Heart right ventricle (tissue), 16 donors: Measurements from ENCODE around the gene CARMIL1. TPM values are rescaled to one million over a fixed set of nuclear protein-coding genes. Genes with fewer than 3 reads are reported as not detected.

Experiments used
- ATAC-seq, 8 donors: fragments of 200-7000 bp; cut with Tn5 transposase; one replicate each; pipeline ENCODE4 v1.9.1; 2020; ENCODE audit warnings: mild to moderate bottlenecking in 8 of 8, moderate library complexity in 8 of 8, moderate number of reproducible peaks in 1 of 8
- DNase-seq, 2 donors: peaks; one replicate each; pipeline ENCODE4 v3.0.0-alpha.2; 2020
- H3K27ac ChIP-seq, 10 donors: fragments of 200-600 bp; sonication (generic) in 2 of 10; one replicate each; pipeline versions ENCODE4 v1.5.0 to v1.8.0; 2020 to 2022; ENCODE audit warnings: mild to moderate bottlenecking in 3 of 10
- H3K27me3 ChIP-seq, 7 donors: fragments of 200-600 bp; one replicate each; pipeline ENCODE4 v1.8.0; 2021 to 2022; ENCODE audit warnings: mild to moderate bottlenecking in 2 of 7
- H3K36me3 ChIP-seq, 9 donors: fragments of 200-600 bp; sonication (generic) in 1 of 9; one replicate each; pipeline versions ENCODE4 v1.5.0 to v1.8.0; 2020 to 2022; ENCODE audit warnings: mild to moderate bottlenecking in 2 of 9
- H3K4me1 ChIP-seq, 9 donors: fragments of 200-600 bp; sonication (generic) in 1 of 9; one replicate each; pipeline versions ENCODE4 v1.5.0 to v1.8.0; 2020 to 2022; ENCODE audit warnings: mild to moderate bottlenecking in 4 of 9
- H3K4me3 ChIP-seq, 10 donors: fragments of 200-600 bp; sonication (generic) in 2 of 10; one replicate each; pipeline versions ENCODE4 v1.5.0 to v1.8.0; 2020 to 2022; ENCODE audit warnings: mild to moderate bottlenecking in 7 of 10, moderate library complexity in 2 of 10
- H3K9me3 ChIP-seq, 11 donors: fragments of 200-600 bp in 10 of 11; sonication (generic) in 2 of 11; one replicate each; pipeline versions ENCODE4 v1.5.0 to v1.8.0; 2013 to 2022; ENCODE audit warnings: mild to moderate bottlenecking in 2 of 11, control low read depth in 1 of 11, moderate library complexity in 1 of 11
- CTCF ChIP-seq, 9 donors: fragments of 200-600 bp; sonication (generic) in 2 of 9; IDR thresholded peaks; one replicate each; pipeline versions ENCODE4 v1.5.0 to v1.8.0; 2021 to 2022; ENCODE audit warnings: antibody characterized with exemption in 9 of 9, mild to moderate bottlenecking in 5 of 9, moderate library complexity in 1 of 9
- WGBS, 2 donors: extraction: QIAGEN DNeasy Blood & Tissue Kit; methylation state at CpG; one replicate each; pipeline ENCODE4 v1.1.7; 2013; ENCODE audit warnings: inconsistent platforms in 1 of 2; 5-methylcytosine and 5-hydroxymethylcytosine counted together
- intact Hi-C, 10 donors: fragments of 100-400 bp; cut with DNase I; formaldehyde crosslinking; loops; one replicate each; pipeline versions ENCODE4 v1.11.1 to v1.14.2; 2022
- polyA plus RNA-seq, 2 donors: library from polyadenylated mRNA; stranded (reverse); fragments of 200-250 nt; gene quantifications; one replicate each; pipeline ENCODE4 v1.2.3, GENCODE V29; 2013
- total RNA-seq, 10 donors: library from RNA; stranded (reverse); fragmentation: NEBNext Ultra II Directional in 3 of 10; extraction: Animal tissue kit (Norgen Biotek cat#: 25700) in 3 of 10; gene quantifications; one replicate each; pipeline versions ENCODE4 v1.2.1 to v1.2.4, GENCODE V29; 2021 to 2023
- donor health status: Arrhythmogenic right ventricular cardiomyopathy.
- donor health status: ischemic (EF 13 %, LVEDD 7.1; RV severe dilation, severe dysfunction).
- donor health status: healthy with polysubstance abuse.
- donor health status: DM: no; HTN: yes; CAD: no.
- donor health status: DM: no; HTN: no; CAD: no.
- donor health status: ischemic (EF 25% LVEDD 6.9; RV normal size, moderate dysfunction).
- donor health status: ischemic (EF 25% LVEDD 5.7; RV mildly dilated, moderate dysfunction).
- donor health status: healthy.
- donor health status: DM: yes; HTN: yes; CAD: no.
- donor health status: Ischemic cardiomyopathy.
- donor health status: ischemic (EF 35%, LVEDD 5.7; RV mildly dilated, moderate dysfunction).
- donor health status: nonischemic (EF 11% LVEDD 7.7; RV severe dilation, severe dysfunction).
- donor health status: DM: yes; HTN: yes; CAD: no.
- donor health status: PGD.
- donor health status: ischemic (EF 29% LVEDD 5.4; RV normal size, mild dysfunction).
- donor health status: nonischemic (EF 23%, LVEDD 6.1; RV moderate dilation, normal function).

CARMIL1 gene
- total and polyA plus RNA-seq, 12 donors, result 1.2 to 10.3 (median 4.1) TPM

DNA sequence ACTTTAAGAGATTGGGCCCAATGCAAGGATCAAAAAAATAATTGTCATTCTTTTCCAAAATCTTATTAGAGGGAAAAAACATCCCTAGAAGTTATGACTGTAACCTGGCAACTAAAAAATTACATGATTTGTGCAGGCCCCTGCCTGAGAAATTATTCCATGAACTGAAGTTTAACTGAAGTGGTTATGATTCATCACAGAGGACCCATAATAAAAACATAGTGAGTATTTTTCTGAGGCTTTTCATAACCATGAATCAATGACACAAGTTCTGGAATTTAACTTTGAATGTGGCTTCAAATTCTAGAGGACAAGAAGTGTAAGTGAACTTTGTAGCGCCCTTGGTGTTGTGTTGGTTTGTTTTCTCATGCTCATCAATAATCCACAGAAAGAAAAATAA lies 31.1 kb upstream of the CARMIL1 start:
- H3K9me3 ChIP-seq, result no peaks in the 10 kb centered on the region
- no peak for DNase-seq
- no peaks in the 10 kb centered on the region for H3K36me3 ChIP-seq
- WGBS, 2 donors, result 97 to 98% methylated on average over 1 of the region's 1 CpG
- peaks cover 0 to 2% (median 0%) of the 10 kb centered on the region in 9 donors for H3K4me1 ChIP-seq
- H3K27ac ChIP-seq, result no peak overlapping the region
- intact Hi-C loops, result no loop called here
- H3K27me3 ChIP-seq, result no peaks in the 10 kb centered on the region
- H3K4me3 ChIP-seq, result no peak overlapping the region
- ATAC-seq, result no peak
- no peak for TF ChIP-seq CTCF (IDR thresholded peaks at IDR 0.05)

GRCh38 chr6:25249133-25249532 lies 30.0 kb upstream of the CARMIL1 start:
- no peak for DNase-seq

DNA sequence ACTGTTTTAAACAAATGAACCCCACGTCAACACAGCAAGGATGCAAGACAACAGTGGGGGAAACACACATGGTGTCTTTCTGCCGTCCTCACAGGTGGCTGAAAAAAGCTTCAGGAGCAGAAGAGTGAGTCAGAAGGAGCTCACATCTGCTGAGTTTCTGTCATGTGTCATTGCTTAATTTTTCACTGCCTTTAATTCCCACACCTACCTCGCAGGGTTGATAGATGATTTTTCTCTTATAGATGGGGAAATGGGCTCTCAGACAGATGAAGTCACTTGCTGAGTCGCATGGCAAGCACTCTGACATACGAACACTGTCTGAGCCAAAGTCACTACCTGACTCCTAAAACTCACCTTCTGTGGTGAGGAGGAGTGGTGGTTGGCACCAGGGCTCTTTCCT lies 28.3 kb upstream of the CARMIL1 start:
- intact Hi-C loops, result no loop called here
- Histone ChIP-seq H3K9me3 (no peaks in the 10 kb centered on the region), H3K4me3 (no peak overlapping the region), H3K4me1 (peaks cover 0 to 4% (median 0%) of the 10 kb centered on the region in 9 donors), H3K27ac (no peak overlapping the region), H3K27me3 (no peaks in the 10 kb centered on the region), H3K36me3 (no peaks in the 10 kb centered on the region)
- DNase-seq (no peak), ATAC-seq (no peak)
- no peak for TF ChIP-seq CTCF (IDR thresholded peaks at IDR 0.05)
- WGBS, 2 donors, result 76 to 84% methylated on average over 5 of the region's 5 CpGs

More at GRCh38 chr6:25249133-25249532, 30.0 kb upstream of the CARMIL1 start:
- Histone ChIP-seq H3K4me1 (peaks cover 0 to 4% (median 0%) of the 10 kb centered on the region in 9 donors), H3K27ac (no peak overlapping the region), H3K36me3 (no peaks in the 10 kb centered on the region), H3K27me3 (no peaks in the 10 kb centered on the region), H3K9me3 (no peaks in the 10 kb centered on the region), H3K4me3 (no peak overlapping the region)
- intact Hi-C loops, result no loop called here
- no peak for TF ChIP-seq CTCF (IDR thresholded peaks at IDR 0.05)
- ATAC-seq, result no peak
- WGBS, 2 donors, result 84 to 90% methylated on average over 1 of the region's 1 CpG

GRCh38 chr6:25251426-25251825 lies 27.7 kb upstream of the CARMIL1 start:
- DNase-seq, result no peak
- Histone ChIP-seq H3K4me3 (no peak overlapping the region), H3K4me1 (peaks cover 0 to 4% (median 0%) of the 10 kb centered on the region in 9 donors), H3K36me3 (no peaks in the 10 kb centered on the region), H3K9me3 (no peaks in the 10 kb centered on the region), H3K27me3 (no peaks in the 10 kb centered on the region), H3K27ac (no peak overlapping the region)
- no peak for TF ChIP-seq CTCF (IDR thresholded peaks at IDR 0.05)
- intact Hi-C loops, result no loop called here
- WGBS, 2 donors, result 82 to 83% methylated on average over 2 of the region's 2 CpGs
- ATAC-seq, result no peak
